Stimulated activated CD8-positive, alpha-beta memory T cell treated with anti-CD3 and anti-CD28 coated beads, Interleukin-7, amount 100 ng/mL, for 4 hours (primary cell): ENCODE data around the gene SLC25A34.

Experiments
- DNase-seq, 2 donors: peaks; one replicate each; pipeline ENCODE4 v3.0.0-alpha.2; 2020; ENCODE audit warnings: low read depth in 2 of 2

Gene SLC25A34

DNA sequence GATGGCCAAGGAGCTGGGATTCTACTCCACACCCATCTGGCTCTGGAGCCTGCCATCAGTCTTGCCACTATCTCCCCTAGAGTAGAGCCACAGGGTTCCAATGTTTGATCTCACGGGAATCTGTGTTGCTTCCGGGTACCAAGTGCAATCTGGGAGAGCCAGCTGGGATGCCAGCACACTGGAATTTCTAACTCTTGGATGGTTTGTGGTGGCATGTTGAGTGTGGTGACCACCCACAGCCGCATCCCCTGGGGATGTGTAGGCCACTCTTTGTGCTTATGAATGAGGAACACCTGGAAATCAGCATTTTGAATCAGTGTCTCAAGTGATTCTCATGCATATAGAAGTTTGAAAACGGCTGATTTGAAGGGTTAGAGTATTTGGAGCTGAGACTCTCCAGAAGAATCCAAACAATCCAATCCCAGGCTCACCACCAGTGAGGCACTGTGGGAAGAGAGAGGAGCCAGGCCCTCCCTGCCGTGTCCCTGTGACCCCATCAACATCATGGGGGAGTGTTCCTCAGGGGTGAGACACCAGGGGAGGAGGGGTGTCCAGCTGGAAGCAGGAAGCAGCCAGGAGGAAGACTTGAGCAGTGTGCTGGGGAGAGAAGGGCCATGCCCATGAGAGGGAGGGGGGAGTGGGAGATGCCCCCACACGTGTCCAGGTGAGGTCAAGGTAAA lies 35.9 kb downstream of the SLC25A34 start:
- no peak for DNase-seq

DNA sequence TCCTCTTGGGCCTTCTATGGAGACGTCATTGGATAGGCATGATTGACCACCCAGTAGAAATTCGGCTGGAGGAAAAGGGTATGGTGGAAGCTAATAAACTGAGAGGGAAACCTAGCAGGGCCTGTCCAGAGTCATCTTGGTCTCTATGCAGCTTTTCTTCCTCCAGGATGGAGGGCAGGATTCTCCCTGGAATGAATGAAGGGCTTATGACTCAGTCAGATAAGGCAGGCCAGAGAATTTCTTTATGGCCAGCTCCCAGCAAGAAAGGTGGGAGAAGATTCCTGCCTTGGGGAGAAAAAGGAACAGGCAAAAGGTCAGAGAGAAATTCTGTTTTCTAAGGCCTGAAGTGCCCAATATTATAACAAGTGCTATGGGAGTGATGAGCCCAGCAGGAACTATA lies 39.6 kb downstream of the SLC25A34 start:
- no peak for DNase-seq

- DNase-seq = no peak
Observed at GRCh38 chr1:15777909-15778707, 42.0 kb downstream of the SLC25A34 start.

- no peak for DNase-seq
Observed at GRCh38 chr1:15785683-15786082, 49.6 kb downstream of the SLC25A34 start.

DNA sequence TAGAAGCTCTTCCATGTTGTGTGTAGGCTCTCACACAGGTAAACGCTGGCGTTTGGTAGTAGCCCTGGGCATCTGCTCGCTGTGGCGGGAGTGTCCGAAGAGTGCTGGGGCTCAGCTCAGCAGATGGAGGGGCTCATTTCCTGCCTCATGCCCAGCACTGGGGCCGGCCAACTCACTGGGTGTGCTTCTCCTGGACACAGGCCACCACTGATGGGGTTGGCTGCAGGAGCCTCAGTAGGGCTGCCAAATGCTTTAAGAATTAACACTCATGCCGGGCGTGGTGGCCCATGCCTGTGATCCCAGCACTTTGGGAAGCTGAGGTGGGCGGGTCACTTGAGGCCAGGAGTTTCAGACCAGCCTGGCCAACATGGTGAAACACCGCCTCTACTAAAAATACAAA lies 50.5 kb downstream of the SLC25A34 start:
- no peak for DNase-seq

- no peak for DNase-seq
Observed at GRCh38 chr1:15788624-15789301, 52.7 kb downstream of the SLC25A34 start.
